ENCODE measurements around the gene PFN3.

- TF ChIP-seq POLR2AphosphoS5 (IDR thresholded peaks at IDR 0.05; ENCODE audit: insufficient read depth in 1 of 2, low read depth in 1 of 2) (no peak), CTCF (IDR thresholded peaks at IDR 0.05) (no peak)
These were observed 22.3 kb downstream of the PFN3 start for GRCh38 chr5:177377851-177378776.

All from vagina (tissue), 2 donors.